Measurements from ENCODE around the gene TNFRSF11A.

Gene TNFRSF11A

GRCh38 chr18:62371436-62371835 is 46.3 kb downstream of the TNFRSF11A start:
- no peak for TF ChIP-seq ZNF274 (IDR thresholded peaks at IDR 0.05; ENCODE audit: low read depth, low read length)
- no peak overlapping the region; the same call in 1 of the 2 replicates for H3K4me3 ChIP-seq (ENCODE audit: low read length)

DNA sequence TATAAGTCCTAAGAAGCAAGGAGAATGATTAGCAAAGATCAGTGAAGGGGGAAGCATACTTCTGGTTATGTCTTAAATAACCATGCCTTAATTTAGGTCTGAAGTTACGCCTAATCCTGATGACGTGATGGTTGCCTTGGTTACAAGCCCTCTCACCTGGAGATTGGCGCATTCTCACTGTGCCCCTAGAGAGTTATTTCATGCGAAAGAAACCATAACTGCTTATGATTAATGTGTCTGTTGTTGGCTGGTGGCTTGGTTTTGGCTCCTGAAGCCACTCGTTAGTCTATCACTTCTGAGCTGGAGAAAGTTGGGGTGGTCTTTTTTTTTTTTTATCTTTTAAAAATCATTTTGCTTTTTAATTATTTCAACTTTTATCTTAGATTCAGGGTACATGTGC is 47.0 kb downstream of the TNFRSF11A start:
- no peak overlapping the region for H3K4me3 ChIP-seq (ENCODE audit: low read length)
- TF ChIP-seq ZNF274 (IDR thresholded peaks at IDR 0.05; ENCODE audit: low read depth, low read length), result no peak

DNA sequence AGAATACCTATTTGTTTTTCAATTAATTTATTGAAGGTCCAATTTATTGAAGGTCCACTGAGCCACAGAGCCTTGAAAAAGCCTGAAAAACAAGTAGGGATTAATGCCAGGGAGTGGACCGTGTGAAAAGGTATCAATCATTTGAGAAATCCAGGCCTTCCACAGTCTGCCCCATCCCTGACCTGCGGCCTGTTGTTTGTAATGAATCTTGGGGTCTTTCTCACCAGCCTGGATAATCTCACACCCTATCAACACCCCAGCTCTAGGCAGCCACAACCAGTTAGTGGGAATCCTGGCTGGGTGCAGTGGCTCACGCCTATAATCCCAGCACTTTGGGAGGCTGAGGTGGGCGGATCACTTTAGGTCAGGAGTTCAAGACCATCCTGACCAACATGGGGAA is 47.8 kb downstream of the TNFRSF11A start:
- H3K4me3 ChIP-seq (ENCODE audit: low read length), result no peak overlapping the region
- TF ChIP-seq ZNF274 (IDR thresholded peaks at IDR 0.05; ENCODE audit: low read depth, low read length), result no peak

- no peak for TF ChIP-seq ZNF274 (IDR thresholded peaks at IDR 0.05; ENCODE audit: low read depth, low read length)
- no peak overlapping the region for H3K4me3 ChIP-seq (ENCODE audit: low read length)
Measured at GRCh38 chr18:62374410-62374965, 49.4 kb downstream of the TNFRSF11A start.

GRCh38 chr18:62377131-62377807 is 52.2 kb downstream of the TNFRSF11A start:
- no peak overlapping the region for H3K4me3 ChIP-seq (ENCODE audit: low read length)
- no peak for TF ChIP-seq ZNF274 (IDR thresholded peaks at IDR 0.05; ENCODE audit: low read depth, low read length)

DNA sequence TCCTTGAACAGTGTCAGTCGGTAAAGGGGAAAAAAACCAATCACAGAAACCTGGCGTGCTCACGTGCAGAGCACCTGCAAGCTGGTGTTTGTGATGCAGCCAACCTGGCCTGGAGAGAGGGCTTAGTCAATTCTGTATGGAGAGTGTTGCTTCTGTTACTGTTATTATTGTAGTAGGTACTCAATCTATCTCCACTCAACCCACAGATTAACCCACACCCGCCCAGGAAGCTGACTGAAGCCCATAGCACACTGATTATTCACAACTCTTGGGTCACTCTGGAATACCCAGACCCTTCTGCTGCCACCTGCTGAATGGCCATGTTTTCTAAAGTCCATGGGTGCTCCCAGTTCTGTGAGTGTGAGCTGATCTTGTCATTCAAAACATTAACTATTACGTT is 53.9 kb downstream of the TNFRSF11A start:
- no peak overlapping the region for H3K4me3 ChIP-seq (ENCODE audit: low read length)
- no peak for TF ChIP-seq ZNF274 (IDR thresholded peaks at IDR 0.05; ENCODE audit: low read depth, low read length)

DNA sequence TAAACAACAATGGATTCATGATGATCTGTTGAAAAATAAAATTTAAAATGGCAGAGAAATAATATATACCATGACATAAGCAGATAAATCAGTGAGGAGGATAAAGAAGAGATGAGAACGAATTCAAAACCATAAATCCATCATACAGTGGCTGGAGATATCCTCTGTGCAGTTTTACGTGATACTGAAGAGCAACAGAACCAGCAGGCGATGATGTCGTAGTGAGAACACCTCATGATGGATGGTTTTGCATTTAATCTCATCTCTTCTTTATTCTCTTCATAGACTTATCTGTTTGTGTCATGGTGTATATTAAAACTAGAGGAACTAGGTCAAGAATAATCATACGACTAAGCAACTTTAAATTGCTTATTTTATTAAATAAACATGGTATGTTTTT is 56.3 kb downstream of the TNFRSF11A start:
- no peak for TF ChIP-seq ZNF274 (IDR thresholded peaks at IDR 0.05; ENCODE audit: low read depth, low read length)
- no peak overlapping the region for H3K4me3 ChIP-seq (ENCODE audit: low read length)

DNA sequence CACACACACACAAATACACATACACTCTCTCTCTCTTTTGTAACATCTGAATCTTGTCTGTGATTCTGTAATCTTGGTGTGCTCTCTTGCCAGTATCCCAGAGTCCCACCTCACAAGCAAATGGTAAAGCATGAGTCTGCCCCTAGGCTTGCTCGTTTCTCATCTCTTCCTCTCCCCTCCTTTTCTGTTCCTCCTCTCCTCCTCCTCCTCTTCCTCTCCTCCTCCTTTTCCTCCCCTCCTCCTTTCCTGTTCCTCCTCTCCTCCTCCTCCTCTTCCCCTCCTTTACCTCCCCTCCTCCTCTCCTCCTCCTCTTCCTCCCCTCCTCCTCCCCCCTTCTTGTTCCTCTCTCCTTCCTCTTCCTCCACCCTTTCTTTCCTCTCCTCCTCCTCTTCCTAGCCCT is 59.0 kb downstream of the TNFRSF11A start:
- H3K4me3 ChIP-seq (ENCODE audit: low read length), result no peak overlapping the region
- no peak for TF ChIP-seq ZNF274 (IDR thresholded peaks at IDR 0.05; ENCODE audit: low read depth, low read length)

- H3K4me3 ChIP-seq (ENCODE audit: low read length), result peak overlapping the region; percentile 5; the same call in 1 of the 2 replicates
- TF ChIP-seq ZNF274 (IDR thresholded peaks at IDR 0.05; ENCODE audit: low read depth, low read length), result no peak
Measured at GRCh38 chr18:62384610-62385097, 59.5 kb downstream of the TNFRSF11A start.

GRCh38 chr18:62386091-62386490 is 61.0 kb downstream of the TNFRSF11A start:
- TF ChIP-seq ZNF274 (IDR thresholded peaks at IDR 0.05; ENCODE audit: low read depth, low read length), result no peak

GRCh38 chr18:62386601-62387000 is 61.5 kb downstream of the TNFRSF11A start:
- no peak for TF ChIP-seq ZNF274 (IDR thresholded peaks at IDR 0.05; ENCODE audit: low read depth, low read length)
- H3K4me3 ChIP-seq (ENCODE audit: low read length), result no peak overlapping the region

More at GRCh38 chr18:62386091-62386490, 61.0 kb downstream of the TNFRSF11A start:
- H3K4me3 ChIP-seq (ENCODE audit: low read length), result no peak overlapping the region

DNA sequence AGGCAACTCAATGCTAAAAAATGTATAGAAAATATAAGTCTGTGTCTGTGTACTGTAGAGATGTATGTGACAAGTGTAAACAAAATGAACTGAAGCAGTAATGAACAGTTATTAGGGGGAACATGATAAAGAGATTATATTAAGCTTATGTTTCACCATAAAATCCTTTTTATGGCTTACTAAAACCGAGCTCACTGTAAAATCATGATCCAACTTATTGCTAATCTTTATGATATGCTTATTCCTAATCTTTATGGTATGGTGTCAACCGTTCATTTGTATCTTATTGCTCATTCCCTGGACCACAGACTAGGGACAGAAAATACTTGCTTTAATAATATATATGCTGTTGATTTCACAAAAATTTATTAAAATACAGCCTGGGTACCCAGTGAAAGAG is 62.1 kb downstream of the TNFRSF11A start:
- H3K4me3 ChIP-seq (ENCODE audit: low read length), result no peak overlapping the region
- TF ChIP-seq ZNF274 (IDR thresholded peaks at IDR 0.05; ENCODE audit: low read depth, low read length), result no peak

GRCh38 chr18:62388855-62389760 is 64.0 kb downstream of the TNFRSF11A start:
- no peak overlapping the region for H3K4me3 ChIP-seq (ENCODE audit: low read length)
- no peak for TF ChIP-seq ZNF274 (IDR thresholded peaks at IDR 0.05; ENCODE audit: low read depth, low read length)

- TF ChIP-seq ZNF274 (IDR thresholded peaks at IDR 0.05; ENCODE audit: low read depth, low read length), result no peak
- no peak overlapping the region for H3K4me3 ChIP-seq (ENCODE audit: low read length)
Measured at GRCh38 chr18:62389761-62390481, 64.8 kb downstream of the TNFRSF11A start.
